ENCODE data around the gene TMEM134. TPM values are rescaled to one million over a fixed set of nuclear protein-coding genes. Genes with fewer than 3 reads are reported as not detected.
"Not testable (repeated sequence)": the region's sequence is repeated elsewhere in the genome, so short reads cannot be mapped to it uniquely, and the experiment has no call there.

TMEM134 gene
- total RNA-seq, 3 donors from 2014 or later, result 37.8 to 54.2 (median 42.3) TPM

DNA sequence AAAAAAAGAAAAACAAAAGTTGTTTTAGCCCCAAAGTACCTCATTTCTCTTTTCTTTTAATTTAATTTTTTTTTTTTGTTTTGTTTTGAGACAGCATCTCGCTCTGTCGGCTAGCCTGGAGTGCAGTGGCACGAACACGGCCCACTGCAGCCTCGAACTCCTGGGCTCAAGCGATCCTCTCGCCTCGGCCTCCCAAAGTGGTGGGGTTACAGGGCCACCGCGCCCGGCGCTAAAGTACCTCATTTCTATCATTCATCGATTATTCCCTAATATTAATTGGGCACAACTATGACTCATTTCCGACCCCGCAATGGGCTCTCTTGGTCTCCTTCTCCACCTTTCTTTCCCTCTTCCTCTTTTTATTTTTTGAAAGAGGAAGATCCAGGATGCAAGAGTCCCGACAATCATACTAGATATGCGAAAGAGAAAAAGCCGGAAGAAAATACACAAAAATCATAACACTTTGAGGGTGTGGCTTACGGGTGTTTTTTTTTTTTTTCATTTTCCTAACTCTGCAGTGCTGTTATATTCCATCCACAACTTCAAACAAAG lies 13.3 kb upstream of the TMEM134 start:
- H3K4me1 ChIP-seq, result peaks cover 0 to 7% of the 10 kb centered on the region in 2 donors
- H3K27me3 ChIP-seq, result no peaks in the 10 kb centered on the region
- intact Hi-C loops (cut with DNase I; ENCODE audit: low total_unique reads), result no loop called here
- H3K27ac ChIP-seq, result peak overlapping the region; percentile 89 to 95
- no peaks in the 10 kb centered on the region for H3K9me3 ChIP-seq
- no peak for DNase-seq (ENCODE audit: low spot score in 2 of 2)
- peak overlapping the region; percentile 50 to 89 (median 66) for H3K4me3 ChIP-seq
- TF ChIP-seq POLR2A (IDR thresholded peaks at IDR 0.05), result no peak
- TF ChIP-seq, protein P1, sequence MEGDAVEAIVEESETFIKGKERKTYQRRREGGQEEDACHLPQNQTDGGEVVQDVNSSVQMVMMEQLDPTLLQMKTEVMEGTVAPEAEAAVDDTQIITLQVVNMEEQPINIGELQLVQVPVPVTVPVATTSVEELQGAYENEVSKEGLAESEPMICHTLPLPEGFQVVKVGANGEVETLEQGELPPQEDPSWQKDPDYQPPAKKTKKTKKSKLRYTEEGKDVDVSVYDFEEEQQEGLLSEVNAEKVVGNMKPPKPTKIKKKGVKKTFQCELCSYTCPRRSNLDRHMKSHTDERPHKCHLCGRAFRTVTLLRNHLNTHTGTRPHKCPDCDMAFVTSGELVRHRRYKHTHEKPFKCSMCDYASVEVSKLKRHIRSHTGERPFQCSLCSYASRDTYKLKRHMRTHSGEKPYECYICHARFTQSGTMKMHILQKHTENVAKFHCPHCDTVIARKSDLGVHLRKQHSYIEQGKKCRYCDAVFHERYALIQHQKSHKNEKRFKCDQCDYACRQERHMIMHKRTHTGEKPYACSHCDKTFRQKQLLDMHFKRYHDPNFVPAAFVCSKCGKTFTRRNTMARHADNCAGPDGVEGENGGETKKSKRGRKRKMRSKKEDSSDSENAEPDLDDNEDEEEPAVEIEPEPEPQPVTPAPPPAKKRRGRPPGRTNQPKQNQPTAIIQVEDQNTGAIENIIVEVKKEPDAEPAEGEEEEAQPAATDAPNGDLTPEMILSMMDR (IDR thresholded peaks at IDR 0.05), result no peak
- TF ChIP-seq POLR2AphosphoS5 (IDR thresholded peaks at IDR 0.05), result no peak
- H3K36me3 ChIP-seq, result no peaks in the 10 kb centered on the region

DNA sequence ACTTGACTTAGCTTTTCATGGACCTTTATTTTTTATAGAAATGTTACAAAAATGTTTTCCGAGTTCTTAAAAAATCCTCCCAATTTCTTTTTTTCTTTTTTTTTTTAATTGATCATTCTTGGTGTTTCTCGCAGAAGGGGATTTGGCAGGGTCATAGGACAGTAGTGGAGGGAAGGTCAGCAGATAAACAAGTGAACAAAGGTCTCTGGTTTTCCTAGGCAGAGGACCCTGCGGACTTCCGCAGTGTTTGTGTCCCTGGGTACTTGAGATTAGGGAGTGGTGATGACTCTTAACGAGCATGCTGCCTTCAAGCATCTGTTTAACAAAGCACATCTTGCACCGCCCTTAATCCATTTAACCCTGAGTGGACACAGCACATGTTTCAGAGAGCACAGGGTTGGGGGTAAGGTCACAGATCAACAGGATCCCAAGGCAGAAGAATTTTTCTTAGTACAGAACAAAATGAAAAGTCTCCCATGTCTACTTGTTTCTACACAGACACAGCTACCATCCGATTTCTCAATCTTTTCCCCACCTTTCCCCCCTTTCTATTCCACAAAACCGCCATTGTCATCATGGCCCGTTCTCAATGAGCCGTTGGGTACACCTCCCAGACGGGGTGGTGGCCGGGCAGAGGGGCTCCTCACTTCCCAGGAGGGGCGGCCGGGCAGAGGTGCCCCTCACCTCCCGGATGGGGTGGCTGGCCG lies 8.4 kb upstream of the TMEM134 start:
- DNase-seq (ENCODE audit: low spot score in 2 of 2); intact Hi-C loops (cut with DNase I; ENCODE audit: low total_unique reads); H3K4me3 ChIP-seq; H3K27ac ChIP-seq; H3K27me3 ChIP-seq; H3K36me3 ChIP-seq; H3K9me3 ChIP-seq; H3K4me1 ChIP-seq: not testable (repeated sequence)

DNA sequence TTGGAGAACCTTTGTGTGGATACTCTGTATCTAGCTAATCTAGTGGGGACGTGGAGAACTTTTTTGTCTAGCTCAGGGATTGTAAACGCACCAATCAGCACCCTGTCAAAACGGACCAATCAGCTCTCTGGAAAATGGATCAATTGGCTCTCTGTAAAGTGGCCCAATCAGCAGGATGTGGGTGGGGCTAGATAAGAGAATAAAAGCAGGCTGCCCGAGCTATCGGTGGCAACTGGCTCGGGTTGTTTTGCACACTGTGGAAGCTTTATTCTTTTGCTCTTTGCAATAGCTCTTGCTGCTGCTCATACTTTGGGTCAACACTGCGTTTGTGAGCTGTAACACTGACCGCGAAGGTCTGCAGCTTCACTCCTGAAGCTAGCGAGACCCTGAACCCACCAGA lies 7.6 kb upstream of the TMEM134 start:
- H3K9me3 ChIP-seq; H3K36me3 ChIP-seq; H3K4me1 ChIP-seq; DNase-seq (ENCODE audit: low spot score in 2 of 2); H3K4me3 ChIP-seq; intact Hi-C loops (cut with DNase I; ENCODE audit: low total_unique reads); H3K27me3 ChIP-seq; H3K27ac ChIP-seq: not testable (repeated sequence)

GRCh38 chr11:67472882-67473281 lies 3.8 kb upstream of the TMEM134 start:
- Histone ChIP-seq H3K27ac (no peak overlapping the region), H3K4me3 (no peak overlapping the region), H3K36me3 (no peaks in the 10 kb centered on the region), H3K4me1 (no peaks in the 10 kb centered on the region), H3K9me3 (no peaks in the 10 kb centered on the region), H3K27me3 (no peaks in the 10 kb centered on the region)
- intact Hi-C loops (cut with DNase I; ENCODE audit: low total_unique reads), result loop anchor here (2.0 kb wide), 1 partner anchor 38 kb away; no protein-coding TSS in a partner anchor
- no peak for DNase-seq (ENCODE audit: low spot score in 2 of 2)
- TF ChIP-seq, protein P1 (IDR thresholded peaks at IDR 0.05), result no peak
- TF ChIP-seq POLR2AphosphoS5 (IDR thresholded peaks at IDR 0.05), result no peak
- TF ChIP-seq POLR2A (IDR thresholded peaks at IDR 0.05), result no peak

GRCh38 chr11:67470337-67471002 lies 1.4 kb upstream of the TMEM134 start:
- DNase-seq (ENCODE audit: low spot score in 2 of 2), result no peak
- Histone ChIP-seq H3K9me3 (no peaks in the 10 kb centered on the region), H3K4me1 (peaks cover 4 to 5% of the 10 kb centered on the region in 2 donors), H3K4me3 (no peak overlapping the region), H3K36me3 (no peaks in the 10 kb centered on the region), H3K27me3 (no peaks in the 10 kb centered on the region), H3K27ac (no peak overlapping the region)
- intact Hi-C loops (cut with DNase I; ENCODE audit: low total_unique reads), result no loop called here
- no peak for TF ChIP-seq POLR2AphosphoS5 (IDR thresholded peaks at IDR 0.05)
- no peak for TF ChIP-seq POLR2A (IDR thresholded peaks at IDR 0.05)
- TF ChIP-seq, protein P1 (IDR thresholded peaks at IDR 0.05), result no peak

GRCh38 chr11:67469508-67469811 lies 409 bp upstream of the TMEM134 start:
- H3K4me3 ChIP-seq, result peak overlapping the region; percentile 76 to 85 (median 80)
- TF ChIP-seq, protein P1 (IDR thresholded peaks at IDR 0.05), result peak in 1 of 3 donors; percentile 7
- TF ChIP-seq POLR2AphosphoS5 (IDR thresholded peaks at IDR 0.05) (no peak), POLR2A (IDR thresholded peaks at IDR 0.05) (no peak)
- peak overlapping the region; percentile 88 to 93 for H3K27ac ChIP-seq
- H3K9me3 ChIP-seq, result no peaks in the 10 kb centered on the region
- H3K27me3 ChIP-seq, result no peaks in the 10 kb centered on the region
- intact Hi-C loops (cut with DNase I; ENCODE audit: low total_unique reads), result no loop called here
- H3K36me3 ChIP-seq, result no peaks in the 10 kb centered on the region
- peaks cover 4 to 5% of the 10 kb centered on the region in 2 donors for H3K4me1 ChIP-seq
- no peak for DNase-seq (ENCODE audit: low spot score in 2 of 2)
